Heart right ventricle (tissue), 16 donors: ENCODE data around the gene PAX2. TPM values are rescaled to one million over a fixed set of nuclear protein-coding genes. Genes with fewer than 3 reads are reported as not detected.
A peak's percentile ranks its signal among the peaks of the same experiment; 100 is the strongest.
"Not testable (repeated sequence)": the region's sequence is repeated elsewhere in the genome, so short reads cannot be mapped to it uniquely, and the experiment has no call there.

Source experiments
- ATAC-seq, 8 donors: fragments of 200-7000 bp; cut with Tn5 transposase; one replicate each; pipeline ENCODE4 v1.9.1; 2020; ENCODE audit warnings: mild to moderate bottlenecking in 8 of 8, moderate library complexity in 8 of 8, moderate number of reproducible peaks in 1 of 8
- DNase-seq, 2 donors: peaks; one replicate each; pipeline ENCODE4 v3.0.0-alpha.2; 2020
- H3K27ac ChIP-seq, 10 donors: fragments of 200-600 bp; sonication (generic) in 2 of 10; one replicate each; pipeline versions ENCODE4 v1.5.0 to v1.8.0; 2020 to 2022; ENCODE audit warnings: mild to moderate bottlenecking in 3 of 10
- H3K27me3 ChIP-seq, 7 donors: fragments of 200-600 bp; one replicate each; pipeline ENCODE4 v1.8.0; 2021 to 2022; ENCODE audit warnings: mild to moderate bottlenecking in 2 of 7
- H3K36me3 ChIP-seq, 9 donors: fragments of 200-600 bp; sonication (generic) in 1 of 9; one replicate each; pipeline versions ENCODE4 v1.5.0 to v1.8.0; 2020 to 2022; ENCODE audit warnings: mild to moderate bottlenecking in 2 of 9
- H3K4me1 ChIP-seq, 9 donors: fragments of 200-600 bp; sonication (generic) in 1 of 9; one replicate each; pipeline versions ENCODE4 v1.5.0 to v1.8.0; 2020 to 2022; ENCODE audit warnings: mild to moderate bottlenecking in 4 of 9
- H3K4me3 ChIP-seq, 10 donors: fragments of 200-600 bp; sonication (generic) in 2 of 10; one replicate each; pipeline versions ENCODE4 v1.5.0 to v1.8.0; 2020 to 2022; ENCODE audit warnings: mild to moderate bottlenecking in 7 of 10, moderate library complexity in 2 of 10
- H3K9me3 ChIP-seq, 11 donors: fragments of 200-600 bp in 10 of 11; sonication (generic) in 2 of 11; one replicate each; pipeline versions ENCODE4 v1.5.0 to v1.8.0; 2013 to 2022; ENCODE audit warnings: mild to moderate bottlenecking in 2 of 11, control low read depth in 1 of 11, moderate library complexity in 1 of 11
- CTCF ChIP-seq, 9 donors: fragments of 200-600 bp; sonication (generic) in 2 of 9; IDR thresholded peaks; one replicate each; pipeline versions ENCODE4 v1.5.0 to v1.8.0; 2021 to 2022; ENCODE audit warnings: antibody characterized with exemption in 9 of 9, mild to moderate bottlenecking in 5 of 9, moderate library complexity in 1 of 9
- WGBS, 2 donors: extraction: QIAGEN DNeasy Blood & Tissue Kit; methylation state at CpG; one replicate each; pipeline ENCODE4 v1.1.7; 2013; ENCODE audit warnings: inconsistent platforms in 1 of 2; 5-methylcytosine and 5-hydroxymethylcytosine counted together
- intact Hi-C, 10 donors: fragments of 100-400 bp; cut with DNase I; formaldehyde crosslinking; loops; one replicate each; pipeline versions ENCODE4 v1.11.1 to v1.14.2; 2022
- long read RNA-seq, 3 donors: library from polyadenylated mRNA; unstranded; transcript quantifications; one replicate each; pipeline ENCODE4 v2.0.0, GENCODE V29; 2020 to 2021
- polyA plus RNA-seq, 2 donors: library from polyadenylated mRNA; stranded (reverse); fragments of 200-250 nt; gene quantifications; one replicate each; pipeline ENCODE4 v1.2.3, GENCODE V29; 2013
- total RNA-seq, 10 donors: library from RNA; stranded (reverse); fragmentation: NEBNext Ultra II Directional in 3 of 10; extraction: Animal tissue kit (Norgen Biotek cat#: 25700) in 3 of 10; gene quantifications; one replicate each; pipeline versions ENCODE4 v1.2.1 to v1.2.4, GENCODE V29; 2021 to 2023
- donor health status: Arrhythmogenic right ventricular cardiomyopathy.
- donor health status: ischemic (EF 13 %, LVEDD 7.1; RV severe dilation, severe dysfunction).
- donor health status: healthy with polysubstance abuse.
- donor health status: DM: no; HTN: yes; CAD: no.
- donor health status: DM: no; HTN: no; CAD: no.
- donor health status: ischemic (EF 25% LVEDD 6.9; RV normal size, moderate dysfunction).
- donor health status: ischemic (EF 25% LVEDD 5.7; RV mildly dilated, moderate dysfunction).
- donor health status: healthy.
- donor health status: DM: yes; HTN: yes; CAD: no.
- donor health status: Ischemic cardiomyopathy.
- donor health status: ischemic (EF 35%, LVEDD 5.7; RV mildly dilated, moderate dysfunction).
- donor health status: nonischemic (EF 11% LVEDD 7.7; RV severe dilation, severe dysfunction).
- donor health status: DM: yes; HTN: yes; CAD: no.
- donor health status: PGD.
- donor health status: ischemic (EF 29% LVEDD 5.4; RV normal size, mild dysfunction).
- donor health status: nonischemic (EF 23%, LVEDD 6.1; RV moderate dilation, normal function).

The PAX2 gene
- total RNA-seq: not detected
- not detected for polyA plus RNA-seq
- long read RNA-seq, donor 1: 0 reads
- long read RNA-seq, donor 2: 0 reads
- long read RNA-seq, donor 3: 0 reads

DNA sequence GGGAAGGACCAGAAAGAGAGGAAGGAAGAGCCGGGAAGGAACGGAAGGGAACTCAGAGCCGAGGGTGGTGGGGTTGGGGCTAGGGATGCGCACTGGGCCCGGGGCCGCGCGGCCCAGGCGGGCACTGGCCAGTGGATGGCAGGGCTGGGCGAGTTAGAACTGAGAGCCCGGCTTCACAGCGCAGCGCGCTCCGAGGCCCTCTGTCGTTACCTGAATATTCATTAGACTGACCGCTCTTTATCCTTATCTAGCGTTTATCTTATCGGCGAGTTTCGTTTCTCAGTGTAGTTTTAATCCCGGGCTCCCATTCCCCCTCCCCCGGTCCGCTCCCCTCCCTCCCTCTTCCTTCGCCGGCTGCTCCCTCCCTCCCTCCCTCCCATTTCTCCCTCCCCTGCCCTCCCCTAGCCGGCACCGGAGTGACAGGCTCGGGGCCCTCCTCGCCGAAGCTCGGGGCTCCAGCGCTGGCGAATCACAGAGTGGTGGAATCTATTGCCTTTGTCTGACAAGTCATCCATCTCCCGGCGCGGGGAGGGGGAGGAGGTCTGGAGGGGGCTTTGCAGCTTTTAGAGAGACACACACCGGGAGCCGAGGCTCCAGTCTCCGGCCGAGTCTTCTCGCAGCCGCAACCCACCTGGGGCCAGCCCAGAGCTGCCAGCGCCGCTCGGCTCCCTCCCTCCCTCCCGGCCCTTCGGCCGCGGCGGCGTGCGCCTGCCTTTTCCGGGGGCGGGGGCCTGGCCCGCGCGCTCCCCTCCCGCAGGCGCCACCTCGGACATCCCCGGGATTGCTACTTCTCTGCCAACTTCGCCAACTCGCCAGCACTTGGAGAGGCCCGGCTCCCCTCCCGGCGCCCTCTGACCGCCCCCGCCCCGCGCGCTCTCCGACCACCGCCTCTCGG, at the start of gene PAX2:
PAX2 (plus strand) TSS at position 596 of the 895 bp plus-strand sequence. CDS start 679 bp downstream, outside the sequence.
- ATAC-seq (peak in 1 of 8 donors; percentile 14), DNase-seq (no peak)
- intact Hi-C loops: loop anchor here in 4 of 10 donors (5.0 to 10.0 kb wide), 3 partner anchors 78 to 180 kb away; no protein-coding TSS in a partner anchor
- 1% methylated on average over 61 to 75 of the region's 75 CpGs for WGBS, 2 donors
- Histone ChIP-seq H3K27me3 (peaks cover 80 to 100% (median 100%) of the 10 kb centered on the region in 7 donors), H3K4me1 (peaks cover 15 to 65% (median 47%) of the 10 kb centered on the region in 9 donors), H3K27ac (no peak within 1 kb of the TSS), H3K9me3 (no peaks in the 10 kb centered on the region), H3K36me3 (no peaks in the 10 kb centered on the region), H3K4me3 (peak within 1 kb of the TSS in 9 of 10 donors; percentile 18 to 47 (median 37))
- no peak for TF ChIP-seq CTCF (IDR thresholded peaks at IDR 0.05)

GRCh38 chr10:100696477-100696901, 48.9 kb upstream of the PAX2 start:
- H3K27me3 ChIP-seq: peaks cover 0 to 79% (median 50%) of the 10 kb centered on the region in 7 donors
- no peak overlapping the region for H3K4me3 ChIP-seq
- 58 to 64% methylated on average over 2 of the region's 2 CpGs for WGBS, 2 donors
- no peak for TF ChIP-seq CTCF (IDR thresholded peaks at IDR 0.05)
- no peaks in the 10 kb centered on the region for H3K9me3 ChIP-seq
- no peaks in the 10 kb centered on the region for H3K36me3 ChIP-seq
- DNase-seq (no peak), ATAC-seq (no peak)
- peaks cover 0 to 3% (median 0%) of the 10 kb centered on the region in 9 donors for H3K4me1 ChIP-seq
- no peak overlapping the region for H3K27ac ChIP-seq
- intact Hi-C loops: no loop called here

GRCh38 chr10:100697070-100697469, 48.3 kb upstream of the PAX2 start:
- H3K27me3 ChIP-seq: peaks cover 0 to 73% (median 46%) of the 10 kb centered on the region in 7 donors
- WGBS, 2 donors: 65 to 67% methylated on average over 1 of the region's 1 CpG
- H3K4me1 ChIP-seq: peaks cover 0 to 3% (median 0%) of the 10 kb centered on the region in 9 donors
- intact Hi-C loops: no loop called here
- ATAC-seq: no peak
- H3K36me3 ChIP-seq: no peaks in the 10 kb centered on the region
- no peak for DNase-seq
- H3K4me3 ChIP-seq: no peak overlapping the region
- TF ChIP-seq CTCF (IDR thresholded peaks at IDR 0.05): no peak
- H3K27ac ChIP-seq: no peak overlapping the region
- no peaks in the 10 kb centered on the region for H3K9me3 ChIP-seq

GRCh38 chr10:100697631-100698030, 47.8 kb upstream of the PAX2 start:
- no peaks in the 10 kb centered on the region for H3K36me3 ChIP-seq
- 67 to 71% methylated on average over 4 of the region's 4 CpGs for WGBS, 2 donors
- H3K4me1 ChIP-seq: peaks cover 0 to 3% (median 0%) of the 10 kb centered on the region in 9 donors
- no peaks in the 10 kb centered on the region for H3K9me3 ChIP-seq
- no peak overlapping the region for H3K4me3 ChIP-seq
- TF ChIP-seq CTCF (IDR thresholded peaks at IDR 0.05): no peak
- DNase-seq (no peak), ATAC-seq (no peak)
- intact Hi-C loops: no loop called here
- no peak overlapping the region for H3K27ac ChIP-seq
- peaks cover 0 to 68% (median 42%) of the 10 kb centered on the region in 7 donors for H3K27me3 ChIP-seq

DNA sequence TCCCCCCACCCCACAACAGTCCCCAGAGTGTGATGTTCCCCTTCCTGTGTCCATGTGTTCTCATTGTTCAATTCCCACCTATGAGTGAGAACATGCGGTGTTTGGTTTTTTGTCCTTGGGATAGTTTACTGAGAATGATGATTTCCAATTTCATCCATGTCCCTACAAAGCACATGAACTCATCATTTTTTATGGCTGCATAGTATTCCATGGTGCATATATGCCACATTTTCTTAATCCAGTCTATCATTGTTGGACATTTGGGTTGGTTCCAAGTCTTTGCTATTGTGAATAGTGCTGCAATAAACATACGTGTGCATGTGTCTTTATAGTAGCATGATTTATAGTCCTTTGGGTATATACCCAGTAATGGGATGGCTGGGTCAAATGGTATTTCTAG, 43.7 kb upstream of the PAX2 start:
- H3K4me3 ChIP-seq, H3K36me3 ChIP-seq, H3K9me3 ChIP-seq, H3K27ac ChIP-seq, ATAC-seq, DNase-seq, intact Hi-C loops, H3K4me1 ChIP-seq: not testable (repeated sequence)
- WGBS, 2 donors: 100% methylated on average over 1 of the region's 2 CpGs
- H3K27me3 ChIP-seq: peaks cover 0 to 66% (median 55%) of the 10 kb centered on the region in 7 donors
